GM20000 (cell line): ENCODE results near the gene CAMKK1.
A peak's percentile ranks its signal among the peaks of the same experiment; 100 is the strongest.
"Not testable (repeated sequence)": the region's sequence is repeated elsewhere in the genome, so short reads cannot be mapped to it uniquely, and the experiment has no call there.

Source experiments
- DNase-seq: peaks from one replicate; pipeline ENCODE4 v3.0.0; 2012; ENCODE audit warnings: low spot score
- CTCF ChIP-seq: IDR thresholded peaks from 2 replicates; pipeline ENCODE4 v1.5.1; 2012; ENCODE audit warnings: mild to moderate bottlenecking, control low read depth; ENCODE audit errors: extremely low read depth, missing control alignments

The CAMKK1 gene

GRCh38 chr17:3860939-3861700 is 31.7 kb downstream of the CAMKK1 start:
- DNase-seq = no peak
- no peak for TF ChIP-seq CTCF

DNA sequence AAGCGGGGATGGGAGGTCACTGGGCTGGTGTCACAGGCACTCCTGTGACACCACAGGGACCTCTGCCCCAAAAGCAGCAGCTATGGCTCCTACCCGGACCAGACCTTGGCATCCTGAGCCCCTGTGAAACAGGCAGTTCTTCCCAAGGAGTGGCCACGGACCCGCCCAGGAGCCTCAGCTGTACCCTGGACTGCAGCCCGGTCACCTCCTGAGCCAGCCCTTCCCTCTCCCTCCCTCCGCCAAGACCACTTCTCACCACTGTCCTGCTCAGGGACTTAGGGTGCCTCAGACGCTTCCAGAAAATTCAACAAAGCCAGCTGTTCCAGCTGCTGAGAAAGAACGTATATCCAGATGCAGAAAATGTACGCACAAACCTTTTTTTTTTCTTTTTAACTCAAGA is 32.9 kb downstream of the CAMKK1 start:
- TF ChIP-seq CTCF = no peak
- no peak for DNase-seq

GRCh38 chr17:3857261-3858105 is 35.4 kb downstream of the CAMKK1 start:
- TF ChIP-seq CTCF = no peak
- no peak for DNase-seq

- not testable (repeated sequence) for DNase-seq
Measured at GRCh38 chr17:3854204-3854603, 38.6 kb downstream of the CAMKK1 start.

DNA sequence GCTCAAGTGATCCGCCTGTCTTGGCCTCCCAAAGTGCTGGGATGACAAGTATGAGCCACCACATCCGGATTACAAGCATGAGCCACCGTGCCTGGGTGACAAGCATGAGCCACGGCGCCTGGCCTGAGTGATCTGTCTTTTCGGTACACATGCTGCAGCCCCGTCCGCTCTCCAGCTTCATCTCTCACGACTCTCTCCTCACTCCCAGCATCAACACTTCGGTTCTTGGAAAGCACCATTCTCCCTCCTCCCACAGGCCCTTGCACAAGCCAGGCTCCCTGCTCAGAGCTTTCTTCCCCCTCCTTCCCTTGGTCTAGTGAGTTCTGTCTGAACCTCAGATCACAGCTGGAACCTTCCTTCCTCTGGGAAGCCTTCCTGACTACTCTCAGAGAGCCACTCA is 40.3 kb downstream of the CAMKK1 start:
- no peak for TF ChIP-seq CTCF
- DNase-seq = peak; percentile 13

DNA sequence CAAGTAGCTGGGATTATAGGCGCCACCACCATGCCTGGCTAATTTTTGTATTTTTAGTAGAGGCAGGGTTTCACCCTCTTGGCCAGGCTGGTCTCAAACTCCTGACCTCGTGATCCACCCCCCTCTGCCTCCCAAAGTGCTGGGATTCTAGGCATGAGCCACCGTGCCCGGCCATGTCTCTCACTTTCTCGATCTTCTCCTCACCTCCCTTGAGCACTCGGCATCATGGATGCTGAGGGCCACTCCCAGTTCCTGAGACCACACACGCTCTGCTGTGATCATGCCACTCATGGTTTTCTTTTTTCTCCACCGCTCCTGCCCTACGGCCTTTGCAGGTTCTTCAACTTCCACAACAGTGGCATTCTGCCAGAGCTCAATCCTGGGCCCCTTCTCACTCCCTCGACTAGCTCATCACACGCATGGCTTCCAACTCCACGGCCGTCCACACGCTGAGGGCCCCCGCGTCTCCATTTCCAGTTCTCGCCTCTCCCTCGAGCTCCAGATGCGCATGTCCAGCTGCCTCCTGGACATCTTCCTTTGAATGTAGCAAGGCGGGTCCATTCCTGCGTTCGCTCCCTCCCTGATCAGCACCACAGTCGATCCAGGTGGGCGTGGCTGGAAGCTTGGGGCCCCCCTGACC is 41.3 kb downstream of the CAMKK1 start:
- TF ChIP-seq CTCF = no peak
- DNase-seq = no peak

DNA sequence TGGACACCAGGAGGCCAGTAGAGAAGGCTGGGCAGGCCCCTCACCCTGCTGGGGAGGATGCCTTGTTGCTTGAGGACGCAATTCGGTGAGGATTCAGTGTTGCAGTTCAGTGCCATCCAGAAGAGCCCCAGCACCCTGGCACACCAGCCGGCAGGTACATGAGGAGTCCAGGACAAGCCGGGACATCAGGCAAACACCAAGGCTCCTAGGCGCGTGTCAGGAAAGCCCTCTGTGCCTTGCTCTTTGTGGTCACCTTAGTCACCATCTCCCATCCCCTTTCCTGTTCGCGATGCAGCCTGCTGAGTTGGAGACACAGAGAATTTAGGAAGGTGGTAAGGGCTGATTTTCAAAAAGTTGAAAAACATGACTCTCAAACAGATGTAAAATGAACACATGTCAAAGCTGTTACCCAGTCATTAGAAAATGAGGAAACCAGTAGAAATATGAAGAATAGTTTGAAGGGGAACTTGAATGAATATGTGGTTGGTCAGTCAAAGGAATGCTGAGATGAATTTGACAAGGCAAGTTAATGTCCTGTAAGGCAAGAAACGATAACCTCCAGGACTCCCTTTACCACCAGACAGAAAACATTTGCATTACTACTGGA is 44.5 kb downstream of the CAMKK1 start:
- no peak for TF ChIP-seq CTCF
- DNase-seq = no peak
